Measurements from ENCODE around the gene IPCEF1.

The IPCEF1 gene

GRCh38 chr6:154356690-154357089, at the start of gene IPCEF1:
Gene IPCEF1, minus strand, starts transcription at chr6:154356803. Its CDS starts 90,856 bp downstream, at chr6:154265947.
- DNase-seq, result no peak

GRCh38 chr6:154406301-154406700, 49.7 kb upstream of the IPCEF1 start:
- no peak for DNase-seq

GRCh38 chr6:154404791-154405400, 48.3 kb upstream of the IPCEF1 start:
- no peak for DNase-seq

GRCh38 chr6:154403788-154404187, 47.2 kb upstream of the IPCEF1 start:
- DNase-seq, result peak; percentile 17

- no peak for DNase-seq
Observed at GRCh38 chr6:154402081-154402780, 45.6 kb upstream of the IPCEF1 start.

GRCh38 chr6:154399097-154399496, 42.5 kb upstream of the IPCEF1 start:
- DNase-seq, result no peak

- no peak for DNase-seq
Observed at GRCh38 chr6:154397491-154398195, 41.0 kb upstream of the IPCEF1 start.

GRCh38 chr6:154395878-154396277, 39.3 kb upstream of the IPCEF1 start:
- DNase-seq, result no peak

- DNase-seq, result no peak
Observed at GRCh38 chr6:154395316-154395715, 38.7 kb upstream of the IPCEF1 start.

- no peak for DNase-seq
Observed at GRCh38 chr6:154394571-154394970, 38.0 kb upstream of the IPCEF1 start.

GRCh38 chr6:154390034-154390433, 33.4 kb upstream of the IPCEF1 start:
- no peak for DNase-seq

- no peak for DNase-seq
Observed at GRCh38 chr6:154388803-154389202, 32.2 kb upstream of the IPCEF1 start.

- peak; percentile 82 for DNase-seq
Observed at GRCh38 chr6:154386848-154387717, 30.5 kb upstream of the IPCEF1 start.

- no peak for DNase-seq
Observed at GRCh38 chr6:154384191-154384590, 27.6 kb upstream of the IPCEF1 start.

- no peak for DNase-seq
Observed at GRCh38 chr6:154383273-154383672, 26.7 kb upstream of the IPCEF1 start.

- no peak for DNase-seq
Observed at GRCh38 chr6:154382740-154383139, 26.1 kb upstream of the IPCEF1 start.

- DNase-seq, result no peak
Observed at GRCh38 chr6:154381548-154381947, 24.9 kb upstream of the IPCEF1 start.

- no peak for DNase-seq
Observed at GRCh38 chr6:154380741-154381140, 24.1 kb upstream of the IPCEF1 start.

GRCh38 chr6:154379585-154379984, 23.0 kb upstream of the IPCEF1 start:
- no peak for DNase-seq

GRCh38 chr6:154378518-154378917, 21.9 kb upstream of the IPCEF1 start:
- DNase-seq, result no peak

GRCh38 chr6:154377726-154378125, 21.1 kb upstream of the IPCEF1 start:
- no peak for DNase-seq

- DNase-seq, result no peak
Observed at GRCh38 chr6:154373971-154374370, 17.4 kb upstream of the IPCEF1 start.

- DNase-seq, result no peak
Observed at GRCh38 chr6:154371281-154371680, 14.7 kb upstream of the IPCEF1 start.

Data from amniotic stem cell (primary cell).